ENCODE measurements around the gene GPM6B.

GPM6B gene

DNA sequence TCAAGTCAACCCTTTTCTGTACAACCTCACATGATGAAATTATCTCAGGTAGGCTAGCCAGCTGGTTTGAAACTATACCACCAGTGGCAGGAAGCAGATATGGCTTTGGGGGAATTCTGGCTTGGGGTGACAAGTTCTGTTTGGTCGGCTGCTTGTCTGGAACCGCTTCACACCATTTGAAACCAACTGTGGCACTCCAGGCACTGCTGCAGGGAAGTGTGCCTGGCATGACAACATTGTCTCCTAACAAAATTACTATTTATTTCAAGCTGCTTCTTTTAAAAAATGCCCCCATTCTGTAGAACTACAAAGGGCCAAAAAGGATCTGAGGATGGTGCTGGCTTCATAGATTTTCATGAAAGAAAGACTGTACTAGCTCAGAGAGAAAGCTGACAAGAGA is 37.1 kb upstream of the GPM6B start:
- TF ChIP-seq, protein P1, sequence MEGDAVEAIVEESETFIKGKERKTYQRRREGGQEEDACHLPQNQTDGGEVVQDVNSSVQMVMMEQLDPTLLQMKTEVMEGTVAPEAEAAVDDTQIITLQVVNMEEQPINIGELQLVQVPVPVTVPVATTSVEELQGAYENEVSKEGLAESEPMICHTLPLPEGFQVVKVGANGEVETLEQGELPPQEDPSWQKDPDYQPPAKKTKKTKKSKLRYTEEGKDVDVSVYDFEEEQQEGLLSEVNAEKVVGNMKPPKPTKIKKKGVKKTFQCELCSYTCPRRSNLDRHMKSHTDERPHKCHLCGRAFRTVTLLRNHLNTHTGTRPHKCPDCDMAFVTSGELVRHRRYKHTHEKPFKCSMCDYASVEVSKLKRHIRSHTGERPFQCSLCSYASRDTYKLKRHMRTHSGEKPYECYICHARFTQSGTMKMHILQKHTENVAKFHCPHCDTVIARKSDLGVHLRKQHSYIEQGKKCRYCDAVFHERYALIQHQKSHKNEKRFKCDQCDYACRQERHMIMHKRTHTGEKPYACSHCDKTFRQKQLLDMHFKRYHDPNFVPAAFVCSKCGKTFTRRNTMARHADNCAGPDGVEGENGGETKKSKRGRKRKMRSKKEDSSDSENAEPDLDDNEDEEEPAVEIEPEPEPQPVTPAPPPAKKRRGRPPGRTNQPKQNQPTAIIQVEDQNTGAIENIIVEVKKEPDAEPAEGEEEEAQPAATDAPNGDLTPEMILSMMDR (IDR thresholded peaks at IDR 0.05; ENCODE audit: low read depth, low read length), result no peak
- no peak overlapping the region for H3K4me3 ChIP-seq (ENCODE audit: low read depth, low read length)

DNA sequence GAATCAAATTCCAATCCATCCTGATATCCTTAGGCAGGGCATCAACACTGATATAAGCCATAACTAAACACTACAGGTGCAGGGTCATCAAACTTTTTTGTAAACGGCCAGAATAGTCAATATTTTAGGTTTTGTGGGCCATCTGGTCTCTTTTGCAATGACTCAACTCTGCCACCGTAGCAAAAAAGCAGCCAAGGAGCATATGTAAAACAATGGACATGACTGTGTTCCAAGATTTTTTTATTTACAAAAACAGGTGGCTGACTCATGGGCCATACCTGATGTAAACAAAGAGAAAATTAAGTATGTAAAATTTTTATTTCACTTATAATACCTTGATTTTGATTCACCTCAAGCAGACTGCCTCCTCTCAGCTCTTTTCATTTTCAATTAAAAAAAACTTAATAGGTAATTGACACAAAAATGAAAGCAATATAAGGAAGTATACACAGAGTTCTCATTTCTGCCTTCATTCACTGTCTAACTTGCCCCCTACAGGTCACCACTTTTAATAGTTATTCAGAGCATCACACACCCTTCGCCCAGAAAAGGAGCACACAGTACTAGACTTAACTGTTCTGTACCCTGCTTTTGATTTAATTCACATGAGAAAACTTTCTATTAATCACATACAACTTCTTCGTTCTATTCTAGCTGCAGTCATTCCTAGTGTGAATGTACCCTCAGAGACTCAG is 35.3 kb upstream of the GPM6B start:
- H3K4me3 ChIP-seq (ENCODE audit: low read depth, low read length), result no peak overlapping the region
- TF ChIP-seq, protein P1 (IDR thresholded peaks at IDR 0.05; ENCODE audit: low read depth, low read length), result no peak

DNA sequence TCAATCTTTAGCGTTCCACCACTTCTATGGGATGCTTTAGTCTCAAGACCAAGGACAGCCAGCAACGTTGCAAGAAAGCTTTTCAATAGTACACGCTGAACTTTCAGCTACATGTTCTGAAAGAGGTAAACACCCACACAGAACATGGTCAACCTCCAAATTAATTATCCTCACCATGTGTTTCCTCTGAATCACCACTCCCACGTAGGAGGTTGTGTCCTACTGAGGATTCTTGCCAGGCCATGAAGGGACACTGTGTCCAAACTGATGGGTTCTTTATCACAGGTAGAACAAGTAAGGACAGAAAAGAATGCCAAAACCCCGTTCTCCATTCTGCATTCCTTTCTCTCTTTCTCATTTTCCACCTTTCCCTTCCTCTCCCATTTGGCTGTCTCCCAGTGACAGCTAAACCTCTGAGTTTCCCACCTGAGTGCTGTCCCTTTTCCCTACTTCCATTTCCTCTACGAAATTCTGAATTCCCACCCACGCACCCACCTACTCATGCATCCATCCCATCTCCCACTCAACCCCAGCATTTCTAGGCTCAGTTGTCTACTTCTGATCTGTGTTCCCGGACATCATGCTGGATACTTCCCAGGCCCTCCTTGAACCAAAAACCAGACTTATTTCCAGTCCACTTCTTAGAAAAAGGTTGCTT is 29.0 kb upstream of the GPM6B start:
- TF ChIP-seq, protein P1 (IDR thresholded peaks at IDR 0.05; ENCODE audit: low read depth, low read length), result no peak
- H3K4me3 ChIP-seq (ENCODE audit: low read depth, low read length), result no peak overlapping the region

DNA sequence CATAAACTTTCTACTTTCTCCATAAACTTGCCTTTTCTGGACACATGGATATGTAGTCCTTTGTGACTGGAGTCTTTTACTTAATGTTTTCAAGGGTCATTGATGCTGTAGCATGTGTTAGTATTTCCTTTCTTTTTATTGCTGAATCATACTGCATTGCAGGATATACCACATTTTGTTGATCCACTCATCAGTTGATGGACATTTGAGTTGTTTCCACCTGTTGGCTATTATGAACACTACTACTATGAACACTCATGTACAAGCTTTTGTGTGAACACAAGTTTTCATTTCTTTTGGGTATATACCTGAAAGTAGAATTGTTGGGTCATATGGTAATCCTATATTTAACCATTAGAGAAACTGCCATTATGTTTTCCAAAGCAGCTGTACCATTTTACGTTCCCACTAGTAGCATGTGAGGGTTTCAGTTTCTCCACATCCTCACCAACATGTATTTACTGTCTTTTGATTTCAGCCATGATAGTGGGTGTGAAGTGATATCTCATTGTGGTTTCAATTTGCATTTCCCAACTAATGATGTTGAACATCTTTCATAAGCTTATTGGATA is 26.3 kb upstream of the GPM6B start:
- no peak overlapping the region for H3K4me3 ChIP-seq (ENCODE audit: low read depth, low read length)
- TF ChIP-seq, protein P1 (IDR thresholded peaks at IDR 0.05; ENCODE audit: low read depth, low read length), result no peak

DNA sequence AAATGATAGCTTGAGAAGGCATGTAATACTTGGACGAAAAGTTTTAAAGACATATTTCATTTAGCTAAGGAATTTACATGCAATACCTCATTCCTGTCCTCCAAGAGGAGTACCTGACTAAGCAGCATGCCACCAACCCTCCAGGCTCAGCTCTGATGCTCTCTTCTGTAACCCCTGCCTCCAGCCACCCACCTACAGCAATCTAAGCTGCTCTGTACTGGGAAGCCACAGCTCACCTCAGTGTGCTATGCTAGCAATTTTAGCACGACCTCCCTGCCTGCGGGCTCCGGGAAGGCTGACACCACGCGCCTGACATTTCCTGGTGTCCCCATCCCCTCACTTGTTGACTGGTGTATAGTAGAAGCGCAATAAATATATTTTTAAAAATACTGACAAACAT is 23.2 kb upstream of the GPM6B start:
- TF ChIP-seq, protein P1 (IDR thresholded peaks at IDR 0.05; ENCODE audit: low read depth, low read length), result no peak
- no peak overlapping the region for H3K4me3 ChIP-seq (ENCODE audit: low read depth, low read length)

DNA sequence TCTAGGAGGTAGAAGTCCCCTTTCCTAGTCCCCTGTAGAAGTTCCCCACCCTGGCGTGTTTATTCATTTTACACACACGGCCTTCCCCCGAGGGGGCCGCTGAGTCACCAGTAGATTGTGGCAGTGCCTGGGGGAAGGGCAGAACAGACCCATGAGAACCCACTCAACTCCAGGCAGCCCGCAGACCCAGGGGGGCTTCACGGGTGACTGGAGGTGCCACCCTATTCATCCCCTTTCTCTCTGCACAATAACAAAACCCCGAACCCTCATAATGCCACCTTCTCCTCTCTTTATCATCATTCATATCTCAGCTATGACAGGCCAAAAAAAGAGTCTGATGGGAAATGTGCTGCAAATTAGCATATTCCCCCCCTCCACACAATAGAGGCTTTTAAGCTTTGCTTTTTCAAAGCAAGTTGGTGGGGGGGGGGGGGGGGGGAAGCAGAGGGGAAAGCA is 20.4 kb upstream of the GPM6B start:
- H3K4me3 ChIP-seq (ENCODE audit: low read depth, low read length), result no peak overlapping the region
- TF ChIP-seq, protein P1 (IDR thresholded peaks at IDR 0.05; ENCODE audit: low read depth, low read length), result no peak

DNA sequence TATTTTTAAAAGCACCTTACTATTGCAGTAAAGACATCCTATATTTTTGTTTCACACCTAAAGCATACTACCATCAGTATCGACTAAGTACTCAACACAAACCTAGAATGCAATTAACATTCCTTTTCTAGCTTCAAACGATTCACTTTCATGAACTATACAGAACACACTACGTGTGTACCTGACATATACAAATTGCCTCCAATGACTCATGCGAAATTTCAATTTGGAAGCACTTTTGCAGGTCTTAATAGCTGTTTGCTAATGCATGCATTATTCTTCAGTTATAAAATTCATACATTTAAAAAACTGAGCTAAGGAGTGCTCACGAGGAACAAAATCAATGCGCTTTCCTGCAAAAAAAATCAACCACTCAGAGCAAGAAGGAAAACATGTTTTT is 19.7 kb upstream of the GPM6B start:
- no peak overlapping the region for H3K4me3 ChIP-seq (ENCODE audit: low read depth, low read length)
- TF ChIP-seq, protein P1 (IDR thresholded peaks at IDR 0.05; ENCODE audit: low read depth, low read length), result no peak
